Measurements from ENCODE around the gene UBE3C. TPM values are rescaled to one million over a fixed set of nuclear protein-coding genes. Genes with fewer than 3 reads are reported as not detected.
A peak's percentile ranks its signal among the peaks of the same experiment; 100 is the strongest.

UBE3C gene
- total and polyA plus RNA-seq, 9 of the 15 experiments (the other 6 are each of a cell fraction or from before 2014, with no cell fraction given), result 9.6 to 91.7 (median 75.4) TPM

DNA sequence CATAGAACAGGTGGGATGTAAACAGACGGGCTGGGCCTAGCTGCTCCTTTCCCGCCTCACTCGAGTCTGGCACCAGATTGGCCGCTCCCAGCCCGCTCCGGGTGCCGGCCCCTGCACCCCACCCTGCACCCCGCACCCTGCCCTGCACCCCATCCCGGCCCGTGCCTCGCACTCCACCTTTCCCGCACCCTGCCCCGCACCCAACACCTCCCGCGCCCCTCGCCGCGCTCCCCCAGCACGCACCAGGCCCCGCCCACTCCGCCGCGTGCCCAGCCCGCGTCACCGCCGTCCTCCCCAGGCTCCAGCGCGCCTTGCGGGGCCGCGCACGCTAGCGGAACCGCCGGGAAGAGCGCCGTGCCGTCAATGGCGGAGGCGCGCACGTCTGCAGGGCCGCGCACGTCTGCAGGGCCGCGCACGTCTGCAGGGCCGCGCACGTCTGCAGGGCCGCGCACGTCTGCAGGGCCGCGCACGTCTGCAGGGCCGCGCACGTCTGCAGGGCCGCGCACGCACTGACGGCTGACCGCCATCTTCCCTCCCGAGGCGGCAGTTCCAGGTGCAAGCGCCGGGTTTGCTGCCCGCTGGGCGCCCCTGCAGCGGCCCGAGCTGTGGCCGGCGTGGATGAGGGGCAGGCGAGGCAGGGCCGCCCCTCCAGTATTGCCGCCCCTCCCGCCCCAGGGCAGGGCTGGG lies at the start of gene UBE3C (continued):
- TF ChIP-seq, protein P1, sequence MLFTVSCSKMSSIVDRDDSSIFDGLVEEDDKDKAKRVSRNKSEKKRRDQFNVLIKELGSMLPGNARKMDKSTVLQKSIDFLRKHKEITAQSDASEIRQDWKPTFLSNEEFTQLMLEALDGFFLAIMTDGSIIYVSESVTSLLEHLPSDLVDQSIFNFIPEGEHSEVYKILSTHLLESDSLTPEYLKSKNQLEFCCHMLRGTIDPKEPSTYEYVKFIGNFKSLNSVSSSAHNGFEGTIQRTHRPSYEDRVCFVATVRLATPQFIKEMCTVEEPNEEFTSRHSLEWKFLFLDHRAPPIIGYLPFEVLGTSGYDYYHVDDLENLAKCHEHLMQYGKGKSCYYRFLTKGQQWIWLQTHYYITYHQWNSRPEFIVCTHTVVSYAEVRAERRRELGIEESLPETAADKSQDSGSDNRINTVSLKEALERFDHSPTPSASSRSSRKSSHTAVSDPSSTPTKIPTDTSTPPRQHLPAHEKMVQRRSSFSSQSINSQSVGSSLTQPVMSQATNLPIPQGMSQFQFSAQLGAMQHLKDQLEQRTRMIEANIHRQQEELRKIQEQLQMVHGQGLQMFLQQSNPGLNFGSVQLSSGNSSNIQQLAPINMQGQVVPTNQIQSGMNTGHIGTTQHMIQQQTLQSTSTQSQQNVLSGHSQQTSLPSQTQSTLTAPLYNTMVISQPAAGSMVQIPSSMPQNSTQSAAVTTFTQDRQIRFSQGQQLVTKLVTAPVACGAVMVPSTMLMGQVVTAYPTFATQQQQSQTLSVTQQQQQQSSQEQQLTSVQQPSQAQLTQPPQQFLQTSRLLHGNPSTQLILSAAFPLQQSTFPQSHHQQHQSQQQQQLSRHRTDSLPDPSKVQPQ (CRISPR knock-in tag; IDR thresholded peaks at IDR 0.05; ENCODE audit: borderline replicate concordance), result peak; percentile 73; the same call in 1 of the 2 replicates
- TF ChIP-seq NFE2 (IDR thresholded peaks at IDR 0.05; ENCODE audit: low read depth) (no peak), CBX3 (IDR thresholded peaks at IDR 0.05; ENCODE audit: borderline replicate concordance in 1 of 2, low read length in 2 of 2) (peak in 1 of 2 experiments; percentile 67; a peak in 1 of 3 replicates), FOXM1 (IDR thresholded peaks at IDR 0.05; ENCODE audit: low read depth) (no peak), FOXM1 (CRISPR knock-in tag; IDR thresholded peaks at IDR 0.05; ENCODE audit: low read depth) (peak; percentile 19; the same call in 1 of the 2 replicates), BHLHE40 (IDR thresholded peaks at IDR 0.05; ENCODE audit: low read length) (peak; percentile 80), JUNB (CRISPR knock-in tag; conservative IDR thresholded peaks at IDR 0.05) (0 out of 2 replicates have a peak, but pooled peaks have one; percentile 15), FOSL1 (tag; conservative IDR thresholded peaks at IDR 0.05) (peak; percentile 81), MAFK (IDR thresholded peaks at IDR 0.05; ENCODE audit: low read length) (0 out of 2 replicates have a peak, but pooled peaks have one; percentile 6), OTX1 (CRISPR knock-in tag; IDR thresholded peaks at IDR 0.05) (peak; percentile 84; the same call in 1 of the 2 replicates), COPS2 (conservative IDR thresholded peaks at IDR 0.05) (no peak), L3MBTL2 (IDR thresholded peaks at IDR 0.05) (peak; percentile 86), SREBF1 (IDR thresholded peaks at IDR 0.05; ENCODE audit: borderline replicate concordance, low read depth, low read length) (0 out of 2 replicates have a peak, but pooled peaks have one; percentile 17), POLR2G (IDR thresholded peaks at IDR 0.05; ENCODE audit: low read depth, low read length) (peak; percentile 93), POLR2A (conservative IDR thresholded peaks at IDR 0.05) (peak; percentile 84), RB1 (IDR thresholded peaks at IDR 0.05; ENCODE audit: low read depth) (peak; percentile 70), CREM (IDR thresholded peaks at IDR 0.05; ENCODE audit: low read depth) (peak; percentile 85), CBX5 (IDR thresholded peaks at IDR 0.05; ENCODE audit: borderline replicate concordance, low read depth) (peak; percentile 62; the same call in 1 of the 2 replicates), POLR2H (tag; IDR thresholded peaks at IDR 0.05; ENCODE audit: low read depth) (peak; percentile 48), SMARCC2 (IDR thresholded peaks at IDR 0.05; ENCODE audit: low read depth) (peak; percentile 1; the same call in 1 of the 2 replicates), ZNF766 (CRISPR knock-in tag; conservative IDR thresholded peaks at IDR 0.05) (peak; percentile 100), ZNF507 (tag; conservative IDR thresholded peaks at IDR 0.05) (no peak), ZC3H11A (IDR thresholded peaks at IDR 0.05; ENCODE audit: low read depth, low read length) (no peak; the same call in 1 of the 2 replicates), EP400 (IDR thresholded peaks at IDR 0.05) (peak; percentile 78; the same call in 1 of the 2 replicates), ZNF583 (CRISPR knock-in tag; IDR thresholded peaks at IDR 0.05) (peak; percentile 98), ASH1L (IDR thresholded peaks at IDR 0.05; ENCODE audit: borderline replicate concordance, low read depth, partially characterized antibody) (peak; percentile 59)
- TF ChIP-seq, protein P2, sequence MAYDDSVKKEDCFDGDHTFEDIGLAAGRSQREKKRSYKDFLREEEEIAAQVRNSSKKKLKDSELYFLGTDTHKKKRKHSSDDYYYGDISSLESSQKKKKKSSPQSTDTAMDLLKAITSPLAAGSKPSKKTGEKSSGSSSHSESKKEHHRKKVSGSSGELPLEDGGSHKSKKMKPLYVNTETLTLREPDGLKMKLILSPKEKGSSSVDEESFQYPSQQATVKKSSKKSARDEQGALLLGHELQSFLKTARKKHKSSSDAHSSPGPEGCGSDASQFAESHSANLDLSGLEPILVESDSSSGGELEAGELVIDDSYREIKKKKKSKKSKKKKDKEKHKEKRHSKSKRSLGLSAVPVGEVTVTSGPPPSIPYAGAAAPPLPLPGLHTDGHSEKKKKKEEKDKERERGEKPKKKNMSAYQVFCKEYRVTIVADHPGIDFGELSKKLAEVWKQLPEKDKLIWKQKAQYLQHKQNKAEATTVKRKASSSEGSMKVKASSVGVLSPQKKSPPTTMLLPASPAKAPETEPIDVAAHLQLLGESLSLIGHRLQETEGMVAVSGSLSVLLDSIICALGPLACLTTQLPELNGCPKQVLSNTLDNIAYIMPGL (CRISPR knock-in tag; IDR thresholded peaks at IDR 0.05), result peak; percentile 68

All from K562 (cell line).